Limb (tissue), 2 donors: ENCODE measurements around the gene UBXN10.

Experiments
- DNase-seq, 2 donors: peaks; one replicate each; pipeline ENCODE4 v3.0.0-alpha.2; 2016; ENCODE audit errors: extremely low spot score in 2 of 2

Gene UBXN10

GRCh38 chr1:20185834-20186782, at the start of gene UBXN10, which contains the start of gene PLA2G2C:
Gene UBXN10 (plus strand): TSS chr1:20186096. CDS start chr1:20190562, 4,466 bp downstream.
Gene PLA2G2C (minus strand): TSS chr1:20186518. CDS start chr1:20177363, 9,155 bp downstream.
- peak in 1 of 2 donors; percentile 81 for DNase-seq

- DNase-seq = no peak
These were observed 49.6 kb upstream of the UBXN10 start for GRCh38 chr1:20136249-20136648.

- no peak for DNase-seq
These were observed 48.8 kb upstream of the UBXN10 start for GRCh38 chr1:20137055-20137454.

- no peak for DNase-seq
These were observed 48.3 kb upstream of the UBXN10 start for GRCh38 chr1:20137604-20138003.

- no peak for DNase-seq
These were observed 47.5 kb upstream of the UBXN10 start for GRCh38 chr1:20138346-20138745.

- DNase-seq = no peak
These were observed 46.8 kb upstream of the UBXN10 start, which contains the start of gene PLA2G2F for GRCh38 chr1:20138961-20139550. Gene PLA2G2F (plus strand): TSS chr1:20139323. CDS start chr1:20139428, 105 bp downstream.

- DNase-seq = no peak
These were observed 45.9 kb upstream of the UBXN10 start for GRCh38 chr1:20139776-20140612.

GRCh38 chr1:20141001-20141400, 44.9 kb upstream of the UBXN10 start:
- no peak for DNase-seq

- DNase-seq = no peak
These were observed 44.4 kb upstream of the UBXN10 start for GRCh38 chr1:20141466-20141865.

- DNase-seq = no peak
These were observed 43.7 kb upstream of the UBXN10 start for GRCh38 chr1:20142001-20142710.

- DNase-seq = no peak
These were observed 42.6 kb upstream of the UBXN10 start for GRCh38 chr1:20143318-20143717.

- DNase-seq = no peak
These were observed 41.9 kb upstream of the UBXN10 start for GRCh38 chr1:20143734-20144565.

- DNase-seq = no peak
These were observed 37.9 kb upstream of the UBXN10 start for GRCh38 chr1:20147846-20148570.

- no peak for DNase-seq
These were observed 37.1 kb upstream of the UBXN10 start for GRCh38 chr1:20148571-20149500.

GRCh38 chr1:20149601-20150325, 36.1 kb upstream of the UBXN10 start:
- DNase-seq = no peak

GRCh38 chr1:20150326-20150705, 35.6 kb upstream of the UBXN10 start:
- no peak for DNase-seq

- DNase-seq = no peak
These were observed 34.9 kb upstream of the UBXN10 start for GRCh38 chr1:20150969-20151368.
